H1 (cell line): ENCODE measurements around the gene RPS13. TPM values are rescaled to one million over a fixed set of nuclear protein-coding genes. Genes with fewer than 3 reads are reported as not detected.

ENCODE experiments used
- BACH1 ChIP-seq: IDR thresholded peaks from 2 replicates; pipeline ENCODE4 v1.6.1; 2012; ENCODE audit warnings: low read length, improper control_type of control experiment
- BCL11A ChIP-seq, 2 experiments: IDR thresholded peaks; one replicate each; pipeline ENCODE4 v1.6.1; 2011; ENCODE audit warnings: low read depth in 2 of 2, low read length in 2 of 2, mild to moderate bottlenecking in 2 of 2
- CEBPB ChIP-seq: IDR thresholded peaks from 2 replicates; pipeline ENCODE4 v1.6.1; 2012; ENCODE audit warnings: low read depth, low read length
- CHD1 ChIP-seq: IDR thresholded peaks from 2 replicates; pipeline ENCODE4 v1.6.1; 2012; ENCODE audit warnings: low read depth, low read length, improper control_type of control experiment
- EP300 ChIP-seq, 2 experiments: IDR thresholded peaks; 1 replicate in 1 of 2; 2 replicates in 1 of 2; pipeline ENCODE4 v1.6.1; 2011 to 2012; ENCODE audit warnings: low read depth in 2 of 2, low read length in 2 of 2, mild to moderate bottlenecking in 2 of 2, borderline replicate concordance in 1 of 2, inconsistent platforms in 1 of 2, moderate library complexity in 1 of 2
- EZH2 ChIP-seq: fragments of 200-600 bp; sonication (generic); IDR thresholded peaks from 2 replicates; pipeline ENCODE4 v1.7.1; 2012; ENCODE audit warnings: low read depth, mild to moderate bottlenecking, moderate library complexity, low read length, inconsistent platforms; ENCODE audit not compliant: severe bottlenecking
- HDAC6 ChIP-seq: IDR thresholded peaks from one replicate; pipeline ENCODE4 v1.7.1; 2012; ENCODE audit warnings: low read depth, mild to moderate bottlenecking, inconsistent platforms, low read length, moderate library complexity
- KDM1A ChIP-seq: fragments of 200-600, 300-600 bp; sonication (generic); IDR thresholded peaks from 2 replicates; pipeline ENCODE4 v1.7.1; 2016; ENCODE audit warnings: mild to moderate bottlenecking, low read length, borderline replicate concordance
- KDM5A ChIP-seq: fragments of 200-600 bp; IDR thresholded peaks from 2 replicates; pipeline ENCODE4 v1.7.1; 2012; ENCODE audit warnings: mild to moderate bottlenecking, low read length, inconsistent platforms, mixed read lengths
- MAFK ChIP-seq: IDR thresholded peaks from 2 replicates; pipeline ENCODE4 v1.6.1; 2012; ENCODE audit warnings: low read depth, mild to moderate bottlenecking, improper control_type of control experiment, low read length
- POLR2A ChIP-seq, 2 experiments: IDR thresholded peaks; 1 replicate in 1 of 2; 2 replicates in 1 of 2; pipeline ENCODE4 v1.6.1; 2011; ENCODE audit warnings: low read depth in 2 of 2, low read length in 2 of 2, mild to moderate bottlenecking in 2 of 2; ENCODE audit errors: control extremely low read depth in 1 of 2
- POU5F1 ChIP-seq: IDR thresholded peaks from 2 replicates; pipeline ENCODE4 v1.6.1; 2011; ENCODE audit warnings: low read depth, mild to moderate bottlenecking, low read length, moderate library complexity
- RAD21 ChIP-seq, 2 experiments: IDR thresholded peaks in 1 of 2; conservative IDR thresholded peaks in 1 of 2; 2 replicates each; pipeline ENCODE4 v1.6.1; 2011; ENCODE audit warnings: low read depth in 2 of 2, low read length in 2 of 2, improper control_type of control experiment in 1 of 2, inconsistent platforms in 1 of 2, mild to moderate bottlenecking in 1 of 2, moderate library complexity in 1 of 2
- RXRA ChIP-seq: IDR thresholded peaks from 2 replicates; pipeline ENCODE4 v1.6.1; 2011; ENCODE audit warnings: low read depth, mild to moderate bottlenecking, low read length, moderate library complexity; ENCODE audit not compliant: insufficient read depth
- SAP30 ChIP-seq: fragments of 300-600 bp; sonication (generic); IDR thresholded peaks from 2 replicates; pipeline ENCODE4 v1.7.1; 2012; ENCODE audit warnings: low read length, moderate library complexity, mild to moderate bottlenecking, inconsistent platforms; ENCODE audit not compliant: insufficient read depth, insufficient replicate concordance
- SUZ12 ChIP-seq: fragments of 200-600 bp; sonication (generic); IDR thresholded peaks from 2 replicates; pipeline ENCODE4 v1.6.1; 2012; ENCODE audit warnings: mild to moderate bottlenecking, inconsistent platforms, low read length, moderate library complexity, mixed read lengths
- TAF1 ChIP-seq: IDR thresholded peaks from 2 replicates; pipeline ENCODE4 v1.6.1; 2011; ENCODE audit warnings: mild to moderate bottlenecking, low read depth, low read length
- TBP ChIP-seq: IDR thresholded peaks from 2 replicates; pipeline ENCODE4 v1.6.1; 2011; ENCODE audit warnings: low read depth, low read length, improper control_type of control experiment
- polyA plus RNA-seq, 7 experiments: library from polyadenylated mRNA; depleted of rRNA in 3 of 7; stranded (reverse) in 5 of 7; unstranded in 2 of 7; fragments of >200 nt in 5 of 7; fragments of 200-250 nt in 2 of 7; gene quantifications; 1 replicate in 5 of 7; 2 replicates in 1 of 7; 4 replicates in 1 of 7; pipeline versions ENCODE4 v1.2.1 to v1.2.3, GENCODE V29; 2011 to 2013; ENCODE audit warnings: missing spikeins in 2 of 7, mixed read lengths in 2 of 7
- total RNA-seq: library from RNA; stranded (reverse); fragmentation: NEBNext Ultra II Directional; extraction: Animal tissue kit (Norgen Biotek cat#: 25700); gene quantifications from 2 replicates; pipeline ENCODE4 v1.2.1, GENCODE V29; 2021
- TF ChIP-seq, protein P1 (sequence below): IDR thresholded peaks from 2 replicates; pipeline ENCODE4 v1.6.1; 2012; ENCODE audit warnings: inconsistent platforms
- TF ChIP-seq, protein P2 (sequence below): IDR thresholded peaks from 2 replicates; pipeline ENCODE4 v1.6.1; 2011; ENCODE audit warnings: low read depth, mild to moderate bottlenecking, low read length; ENCODE audit not compliant: insufficient read depth

RPS13 gene
- total and polyA plus RNA-seq, 2 of the 8 experiments (the other 6 are each of a cell fraction or from before 2014, with no cell fraction given), result 1,336 to 2,270 TPM

DNA sequence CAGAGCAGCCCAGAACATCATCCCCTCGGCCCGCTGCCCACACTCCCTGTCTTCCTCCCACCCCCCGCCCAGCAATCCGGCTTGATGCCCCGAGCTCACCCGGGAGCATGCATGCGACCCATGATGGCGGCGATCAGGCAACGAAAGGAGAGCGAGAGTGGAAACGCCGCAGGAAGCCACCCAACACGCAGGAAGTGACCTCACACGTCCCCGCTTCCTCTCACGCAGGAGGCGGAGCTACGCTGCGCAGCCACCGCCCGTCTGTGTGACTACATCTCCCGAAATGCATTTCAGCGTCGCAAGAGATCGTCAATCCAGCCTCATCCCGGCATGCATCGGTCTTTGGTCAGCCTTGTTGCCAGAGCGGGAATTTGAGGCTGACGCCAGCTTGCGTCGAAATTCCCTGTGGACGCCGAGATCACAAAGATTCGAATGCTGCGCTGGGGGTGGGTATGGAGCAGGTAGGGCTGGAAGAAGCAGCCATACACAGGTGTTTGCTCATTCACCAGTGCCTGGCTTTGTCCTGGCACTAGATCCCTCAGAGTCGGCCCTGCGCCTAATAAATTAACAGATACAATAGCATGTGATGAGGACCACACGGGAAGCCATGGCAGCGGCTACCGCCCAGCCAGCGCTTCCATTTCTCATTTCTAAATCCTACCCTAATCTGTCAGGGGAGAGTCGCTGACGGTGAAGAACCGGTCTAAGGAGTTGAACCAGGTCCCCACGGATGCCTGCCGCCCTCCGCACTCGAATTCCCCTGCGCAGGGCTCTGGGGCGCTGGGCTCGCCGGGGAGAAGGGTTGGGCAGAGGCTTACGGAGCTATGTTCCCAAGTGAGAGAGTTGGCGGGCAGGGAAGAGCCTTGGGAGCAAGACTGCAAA lies at the start of gene RPS13 (continued):
- TF ChIP-seq TBP (peak; percentile 95), POU5F1 (no peak), BCL11A (IDR thresholded peaks at IDR 0.05; ENCODE audit: low read depth in 2 of 2, low read length in 2 of 2) (no peak), POLR2A (IDR thresholded peaks at IDR 0.05; ENCODE audit: control extremely low read depth in 1 of 2, low read depth in 2 of 2, low read length in 2 of 2) (peak; percentile 92 to 97; a peak in 2 of 3 replicates), SUZ12 (no peak), CHD1 (no peak; the same call in 1 of the 2 replicates), CEBPB (no peak), MAFK (no peak), RXRA (no peak), EZH2 (no peak), KDM5A (no peak), KDM1A (no peak), BACH1 (no peak), HDAC6 (no peak), EP300 (IDR thresholded peaks at IDR 0.05; ENCODE audit: borderline replicate concordance in 1 of 2, low read depth in 2 of 2, low read length in 2 of 2) (no peak), RAD21 (IDR thresholded peaks at IDR 0.05 in 1 of 2, conservative IDR thresholded peaks at IDR 0.05 in 1 of 2; ENCODE audit: low read depth in 2 of 2, low read length in 2 of 2) (no peak), TAF1 (peak; percentile 96), SAP30 (peak; percentile 89)
- TF ChIP-seq, protein P1, sequence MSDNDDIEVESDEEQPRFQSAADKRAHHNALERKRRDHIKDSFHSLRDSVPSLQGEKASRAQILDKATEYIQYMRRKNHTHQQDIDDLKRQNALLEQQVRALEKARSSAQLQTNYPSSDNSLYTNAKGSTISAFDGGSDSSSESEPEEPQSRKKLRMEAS, result peak; percentile 95
- TF ChIP-seq, protein P2, sequence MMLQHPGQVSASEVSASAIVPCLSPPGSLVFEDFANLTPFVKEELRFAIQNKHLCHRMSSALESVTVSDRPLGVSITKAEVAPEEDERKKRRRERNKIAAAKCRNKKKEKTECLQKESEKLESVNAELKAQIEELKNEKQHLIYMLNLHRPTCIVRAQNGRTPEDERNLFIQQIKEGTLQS, result peak; percentile 71
